Neural crest cell (in vitro differentiated cells): ENCODE measurements around the gene GPNMB. TPM values are rescaled to one million over a fixed set of nuclear protein-coding genes. Genes with fewer than 3 reads are reported as not detected.

ENCODE experiments used
- DNase-seq: peaks from one replicate; pipeline ENCODE4 v3.0.0; 2021; ENCODE audit warnings: low read depth, mixed read lengths, low spot score
- H3K27ac Mint-ChIP-seq: one replicate; pipeline ENCODE4 v1.8.0; 2021; ENCODE audit warnings: mild to moderate bottlenecking, mixed read lengths; ENCODE audit not compliant: unreplicated experiment
- H3K27me3 Mint-ChIP-seq: 2 replicates; pipeline ENCODE4 v1.8.0; 2021; ENCODE audit warnings: low read depth, mild to moderate bottlenecking, mixed read lengths
- H3K36me3 Mint-ChIP-seq: 2 replicates; pipeline ENCODE4 v1.8.0; 2021; ENCODE audit warnings: low read depth, mild to moderate bottlenecking, mixed read lengths
- H3K4me1 Mint-ChIP-seq: 2 replicates; pipeline ENCODE4 v1.8.0; 2021; ENCODE audit warnings: mixed read lengths
- H3K4me3 Mint-ChIP-seq: one replicate; pipeline ENCODE4 v1.8.0; 2021; ENCODE audit warnings: mild to moderate bottlenecking, mixed read lengths
- H3K9me3 Mint-ChIP-seq: 2 replicates; pipeline ENCODE4 v1.8.0; 2021; ENCODE audit warnings: mixed read lengths
- CTCF ChIP-seq: fragments of 200-600 bp; sonication (generic); conservative IDR thresholded peaks from 2 replicates; pipeline ENCODE4 v1.5.0; 2021; ENCODE audit warnings: antibody characterized with exemption, mild to moderate bottlenecking
- total RNA-seq: library from RNA; stranded (reverse); gene quantifications from 2 replicates; pipeline ENCODE4 v1.2.1, GENCODE V29; 2021

Gene GPNMB
- total RNA-seq, 1 donor from 2014 or later, result not detected

DNA sequence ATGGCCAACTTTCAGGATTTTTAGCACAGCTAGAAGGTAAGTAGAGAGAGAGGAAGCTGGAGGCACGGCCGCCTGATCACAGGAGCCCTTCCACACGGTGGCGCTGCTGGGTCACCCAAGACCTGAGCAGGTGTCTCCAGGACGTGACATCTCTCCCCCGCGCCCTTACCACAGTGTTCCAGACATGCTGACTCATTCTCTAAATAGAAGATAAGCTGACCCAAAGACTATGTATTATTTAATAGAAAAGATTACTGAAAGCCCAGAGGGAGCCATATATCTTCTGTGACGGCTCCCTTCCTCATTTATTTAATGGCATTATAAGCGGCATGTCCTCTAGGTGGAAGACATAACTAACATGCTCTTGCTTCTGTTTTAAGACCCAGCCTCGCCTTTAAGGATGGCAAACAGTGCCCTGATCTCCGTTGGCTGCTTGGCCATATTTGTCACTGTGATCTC is 26.6 kb downstream of the GPNMB start:
- Mint-ChIP-seq H3K4me3 (no peak overlapping the region), H3K4me1 (no peaks in the 10 kb centered on the region), H3K27ac (no peak overlapping the region), H3K36me3 (no peaks in the 10 kb centered on the region), H3K9me3 (no peaks in the 10 kb centered on the region), H3K27me3 (peaks cover 6% of the 10 kb centered on the region)
- DNase-seq, result peak; percentile 72
- TF ChIP-seq CTCF, result peak; percentile 90

DNA sequence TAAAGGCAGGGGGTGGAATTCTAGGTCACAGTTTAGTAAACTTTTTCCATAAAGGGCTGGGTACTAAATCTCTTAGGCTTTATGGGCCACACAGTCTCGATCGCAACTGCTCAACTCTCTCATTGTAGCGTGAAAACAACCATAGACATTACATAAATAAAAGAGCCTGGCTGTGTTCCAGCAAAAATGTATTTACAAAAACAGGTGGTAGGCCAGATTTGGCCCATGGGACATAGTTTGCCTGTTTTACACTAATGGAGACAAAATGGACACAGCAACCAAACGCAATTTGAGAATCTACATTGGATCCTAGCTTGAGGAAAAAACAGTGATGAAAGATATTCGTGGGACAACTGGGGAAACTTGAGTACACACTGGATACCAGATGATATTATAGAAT is 29.3 kb downstream of the GPNMB start:
- Mint-ChIP-seq H3K27ac (no peak overlapping the region), H3K4me1 (no peaks in the 10 kb centered on the region), H3K27me3 (peaks cover 6% of the 10 kb centered on the region), H3K4me3 (no peak overlapping the region), H3K36me3 (no peaks in the 10 kb centered on the region), H3K9me3 (no peaks in the 10 kb centered on the region)
- TF ChIP-seq CTCF, result no peak
- no peak for DNase-seq

- TF ChIP-seq CTCF, result peak; percentile 30
- Mint-ChIP-seq H3K36me3 (no peaks in the 10 kb centered on the region), H3K4me1 (no peaks in the 10 kb centered on the region), H3K4me3 (no peak overlapping the region), H3K9me3 (no peaks in the 10 kb centered on the region), H3K27me3 (peaks cover 6% of the 10 kb centered on the region), H3K27ac (no peak overlapping the region)
- DNase-seq, result no peak
These were observed 29.8 kb downstream of the GPNMB start for GRCh38 chr7:23276376-23276775.

DNA sequence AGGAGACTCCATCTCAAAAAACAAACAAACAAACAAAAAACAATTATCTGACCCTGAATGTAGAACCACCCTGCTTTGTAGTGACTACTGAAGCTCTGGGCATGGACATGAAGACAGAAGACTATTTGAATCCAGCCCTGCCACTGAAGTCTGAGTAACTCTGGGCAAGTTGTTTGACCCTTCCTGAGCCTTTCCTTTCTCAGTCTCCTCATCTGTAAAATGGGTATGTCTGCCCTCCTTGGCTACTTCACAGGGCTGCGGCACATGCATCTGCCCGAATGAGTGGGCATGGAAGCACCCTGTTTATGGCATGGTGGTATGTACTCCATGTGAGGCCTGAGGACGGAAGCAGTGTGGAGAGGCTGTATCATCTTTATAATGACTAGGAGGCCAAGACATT is 30.4 kb downstream of the GPNMB start:
- DNase-seq, result no peak
- H3K27ac Mint-ChIP-seq, result no peak overlapping the region

GRCh38 chr7:23277359-23277989 is 30.9 kb downstream of the GPNMB start:
- Mint-ChIP-seq H3K27me3 (peaks cover 1% of the 10 kb centered on the region), H3K4me1 (no peaks in the 10 kb centered on the region), H3K36me3 (no peaks in the 10 kb centered on the region), H3K27ac (no peak overlapping the region), H3K4me3 (no peak overlapping the region), H3K9me3 (no peaks in the 10 kb centered on the region)
- DNase-seq, result peak; percentile 38
- TF ChIP-seq CTCF, result peak; percentile 80

More for the DNA sequence above, 30.4 kb downstream of the GPNMB start:
- H3K4me1 Mint-ChIP-seq, result no peaks in the 10 kb centered on the region
- peaks cover 6% of the 10 kb centered on the region for H3K27me3 Mint-ChIP-seq
- no peak for TF ChIP-seq CTCF
- no peaks in the 10 kb centered on the region for H3K9me3 Mint-ChIP-seq
- H3K36me3 Mint-ChIP-seq, result no peaks in the 10 kb centered on the region
- no peak overlapping the region for H3K4me3 Mint-ChIP-seq
